Activated naive CD4-positive, alpha-beta T cell treated with anti-CD3 and anti-CD28 coated beads, Interleukin-2, amount 50 U/mL, for 16 hours (primary cell): ENCODE data around the gene CTSZ.
"Not testable (repeated sequence)": the region's sequence is repeated elsewhere in the genome, so short reads cannot be mapped to it uniquely, and the experiment has no call there.

Experiments used
- DNase-seq: peaks from one replicate; pipeline ENCODE4 v3.0.0-alpha.2; 2020

Gene CTSZ

DNA sequence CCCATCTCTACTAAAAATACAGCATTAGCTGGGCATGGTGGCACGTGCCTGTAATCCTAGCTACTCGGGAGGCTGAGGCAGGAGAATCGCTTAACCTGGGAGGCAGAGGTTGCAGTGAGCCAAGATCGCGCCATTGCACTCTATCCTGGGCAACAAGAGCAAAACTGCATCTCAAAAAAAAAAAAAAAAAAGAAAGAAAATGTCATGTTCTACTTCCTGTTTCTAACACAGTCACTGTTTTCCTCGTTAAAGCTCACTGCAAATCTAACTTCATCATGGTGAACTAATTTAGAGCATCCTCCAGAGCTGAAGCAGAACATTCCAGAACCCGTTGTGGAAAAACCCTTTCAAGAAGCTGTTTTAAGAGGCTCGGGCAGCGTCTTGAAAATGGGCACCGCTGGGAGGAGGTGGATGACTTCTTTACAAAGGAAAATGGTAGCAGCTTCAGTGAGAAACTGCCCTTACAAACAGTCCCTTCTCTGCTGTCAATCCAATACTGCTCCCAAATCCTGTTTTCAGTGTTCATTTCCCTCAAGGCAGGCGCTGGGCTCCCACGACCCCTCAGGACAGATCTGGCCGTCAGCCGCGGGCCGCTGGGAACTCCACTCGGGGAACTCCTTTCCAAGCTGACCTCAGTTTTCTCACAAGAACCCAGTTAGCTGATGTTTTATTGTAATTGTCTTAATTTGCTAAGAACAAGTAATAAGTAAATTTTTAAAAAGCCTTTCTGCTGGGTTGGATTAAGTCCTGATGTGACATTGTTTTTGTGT, 12.5 kb downstream of the CTSZ start:
- DNase-seq: no peak

DNA sequence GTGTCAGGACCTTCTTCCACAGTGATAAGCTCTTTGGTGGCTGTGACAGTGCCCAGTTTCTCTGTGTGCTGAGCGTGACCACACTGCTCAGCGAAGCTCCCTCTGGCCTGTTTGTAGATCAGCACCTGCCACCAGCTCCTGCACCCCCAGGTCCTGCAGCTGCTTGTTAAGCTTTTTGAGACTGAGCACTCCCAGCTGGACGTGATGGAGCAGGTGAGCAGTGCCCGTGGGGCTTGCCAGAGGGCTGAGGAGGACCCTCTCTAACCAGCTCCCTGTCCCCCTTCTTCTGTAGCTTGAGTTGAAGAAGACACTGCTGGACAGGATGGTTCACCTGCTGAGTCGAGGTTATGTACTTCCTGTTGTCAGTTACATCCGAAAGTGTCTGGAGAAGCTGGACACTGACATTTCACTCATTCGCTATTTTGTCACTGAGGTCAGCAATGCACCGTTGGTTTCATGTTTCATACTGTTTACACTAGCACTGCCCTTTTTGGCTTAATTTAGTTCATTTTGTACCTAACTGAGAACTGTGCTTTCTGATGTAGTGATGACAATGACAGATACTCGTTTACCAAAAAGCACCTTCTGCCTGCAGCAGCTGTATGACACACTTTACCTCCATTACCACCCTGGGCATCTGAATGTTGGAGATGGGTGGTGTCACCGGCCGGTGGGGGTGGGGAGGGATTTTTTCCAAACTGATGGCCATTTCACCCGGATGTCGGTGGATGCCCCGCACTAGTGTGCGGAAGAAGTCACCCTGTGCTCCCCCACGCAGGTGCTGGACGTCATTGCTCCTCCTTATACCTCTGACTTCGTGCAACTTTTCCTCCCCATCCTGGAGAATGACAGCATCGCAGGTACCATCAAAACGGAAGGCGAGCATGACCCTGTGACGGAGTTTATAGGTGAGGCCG, 13.5 kb downstream of the CTSZ start:
- DNase-seq: no peak

DNA sequence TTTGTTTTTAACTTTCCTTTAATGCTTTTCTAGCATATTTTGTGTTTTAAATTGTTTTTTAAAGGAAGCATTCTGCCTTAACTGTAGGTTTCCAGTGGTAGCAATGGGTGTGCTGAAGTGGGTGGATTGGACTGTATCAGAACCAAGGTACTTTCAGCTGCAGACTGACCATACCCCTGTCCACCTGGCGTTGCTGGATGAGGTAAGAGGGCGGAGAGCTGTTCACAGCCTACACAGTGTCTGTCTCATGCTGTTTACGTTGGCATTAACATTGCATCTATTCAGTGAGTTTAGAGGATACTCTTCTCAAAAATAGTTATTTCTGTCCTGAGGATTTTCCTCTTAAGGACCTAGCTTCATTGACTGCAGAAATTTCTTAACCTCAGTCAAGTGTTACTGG, 14.1 kb downstream of the CTSZ start:
- DNase-seq: no peak

DNA sequence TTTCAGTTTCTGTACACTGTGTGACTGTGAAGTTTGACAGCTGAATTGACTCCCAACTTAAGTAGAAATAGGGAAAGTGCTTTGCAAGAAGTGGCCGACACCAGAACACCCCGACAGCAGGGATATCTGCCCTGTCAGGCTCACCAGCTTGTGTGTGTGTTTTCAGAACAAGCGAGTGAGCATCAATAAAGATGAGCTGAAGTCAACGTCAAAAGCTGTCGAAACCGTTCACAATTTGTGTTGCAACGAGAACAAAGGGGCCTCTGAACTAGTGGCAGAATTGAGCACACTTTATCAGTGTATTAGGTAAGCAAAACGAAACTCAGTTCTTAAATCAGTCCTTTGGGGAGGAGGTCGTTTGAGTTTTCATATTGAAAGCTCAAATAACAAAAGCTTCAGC, 15.3 kb downstream of the CTSZ start:
- no peak for DNase-seq

DNA sequence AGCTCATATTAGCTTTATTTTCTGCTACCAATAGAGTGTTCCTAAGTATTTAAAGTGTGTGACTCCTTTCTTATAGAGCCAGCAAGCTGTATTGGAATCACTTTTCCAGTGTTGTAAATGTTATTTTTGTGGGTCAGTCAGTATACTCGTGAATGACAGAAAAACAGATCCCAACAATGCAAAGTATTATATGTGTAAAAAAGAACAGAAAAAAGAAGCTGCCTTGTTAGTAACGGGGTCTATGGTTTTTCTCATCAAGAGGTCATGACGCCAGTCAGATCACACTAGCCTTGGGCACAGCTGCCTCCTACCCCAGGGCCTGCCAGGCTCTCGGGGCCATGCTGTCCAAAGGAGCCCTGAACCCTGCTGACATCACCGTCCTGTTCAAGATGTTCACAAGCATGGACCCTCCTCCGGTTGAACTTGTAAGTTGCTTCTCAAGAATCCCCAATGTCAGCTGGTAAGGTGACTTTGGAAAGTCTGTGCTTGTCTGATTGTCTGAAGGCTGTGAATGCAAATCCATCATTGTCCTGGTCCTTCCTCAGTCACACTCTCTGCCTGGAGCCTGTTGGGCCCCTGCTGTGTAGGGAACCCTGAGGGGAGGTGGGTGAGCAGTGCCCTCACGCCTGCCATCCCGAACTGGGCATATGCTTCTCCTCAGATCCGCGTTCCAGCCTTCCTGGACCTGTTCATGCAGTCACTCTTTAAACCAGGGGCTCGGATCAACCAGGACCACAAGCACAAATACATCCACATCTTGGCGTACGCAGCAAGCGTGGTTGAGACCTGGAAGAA, 16.2 kb downstream of the CTSZ start:
- DNase-seq: no peak

DNA sequence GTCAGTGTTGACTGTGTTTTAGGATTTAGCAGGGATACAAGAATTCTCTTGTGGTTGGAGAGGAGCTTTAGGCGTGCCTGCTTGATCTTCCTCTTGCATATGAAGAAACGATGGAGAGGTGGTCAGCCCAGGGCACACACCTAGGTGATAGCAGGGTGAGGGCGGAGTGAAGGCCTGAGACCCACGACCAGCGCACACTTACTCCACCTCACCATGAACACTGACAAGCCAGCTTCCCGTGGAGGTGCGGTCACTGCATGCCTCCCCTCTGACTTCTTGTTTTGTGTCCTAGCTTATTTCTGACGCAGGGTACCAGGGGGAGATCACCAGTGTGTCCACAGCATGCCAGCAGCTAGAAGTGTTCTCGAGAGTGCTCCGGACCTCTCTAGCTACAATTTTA, 17.9 kb downstream of the CTSZ start:
- DNase-seq: no peak

DNA sequence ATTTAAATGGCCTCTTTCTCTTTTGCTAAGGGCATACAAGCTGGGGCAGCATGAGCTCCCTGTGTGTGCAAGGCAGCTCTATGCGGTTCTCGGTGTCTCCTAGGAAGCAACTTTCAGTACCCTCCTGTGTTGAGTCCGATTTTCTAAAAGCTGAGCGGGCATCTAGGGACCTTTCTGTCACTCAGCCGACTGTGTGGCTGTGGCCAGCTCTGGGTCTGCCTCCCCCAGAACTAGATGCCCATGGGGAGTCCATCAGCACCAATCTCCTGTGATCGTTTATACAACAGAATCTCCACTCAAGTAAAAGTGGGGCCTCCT, 18.5 kb downstream of the CTSZ start:
- no peak for DNase-seq

DNA sequence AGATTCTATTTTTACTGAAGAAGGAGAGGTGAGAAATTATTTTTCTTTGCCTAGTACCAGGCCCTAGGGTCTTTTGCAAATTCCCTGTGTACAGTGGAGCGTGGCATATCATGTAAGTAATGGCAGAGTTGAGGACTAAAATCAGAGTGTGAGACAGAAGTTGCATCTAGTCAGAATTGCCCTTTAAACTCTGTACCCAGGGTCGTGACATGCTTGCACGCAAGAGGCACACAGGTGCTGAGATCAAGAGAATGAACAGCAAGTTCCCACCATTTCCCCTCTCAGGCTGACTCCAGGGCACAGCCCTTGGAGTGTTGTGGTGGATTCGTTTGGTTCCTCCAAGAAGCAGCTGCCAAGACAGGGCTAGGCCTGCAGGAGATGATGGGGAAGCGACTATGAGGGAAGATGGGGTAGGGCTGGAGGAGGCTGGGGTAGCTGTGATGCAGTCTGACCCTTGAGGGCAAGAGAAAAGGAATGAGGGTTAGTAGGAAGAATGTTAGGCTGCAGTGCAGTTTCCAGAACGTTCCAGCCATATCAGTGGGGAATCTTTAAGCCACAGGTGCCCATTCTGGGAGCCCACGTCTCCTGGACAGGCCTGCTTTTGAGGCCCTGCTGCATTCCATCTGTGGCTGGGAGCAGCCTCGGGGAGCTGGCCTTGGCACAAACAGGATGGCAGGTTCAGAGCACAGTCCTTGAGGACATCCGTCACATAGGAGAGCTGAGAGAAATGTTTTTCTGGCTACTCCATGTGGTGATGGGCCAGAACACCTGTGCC, 19.1 kb downstream of the CTSZ start:
- no peak for DNase-seq

DNA sequence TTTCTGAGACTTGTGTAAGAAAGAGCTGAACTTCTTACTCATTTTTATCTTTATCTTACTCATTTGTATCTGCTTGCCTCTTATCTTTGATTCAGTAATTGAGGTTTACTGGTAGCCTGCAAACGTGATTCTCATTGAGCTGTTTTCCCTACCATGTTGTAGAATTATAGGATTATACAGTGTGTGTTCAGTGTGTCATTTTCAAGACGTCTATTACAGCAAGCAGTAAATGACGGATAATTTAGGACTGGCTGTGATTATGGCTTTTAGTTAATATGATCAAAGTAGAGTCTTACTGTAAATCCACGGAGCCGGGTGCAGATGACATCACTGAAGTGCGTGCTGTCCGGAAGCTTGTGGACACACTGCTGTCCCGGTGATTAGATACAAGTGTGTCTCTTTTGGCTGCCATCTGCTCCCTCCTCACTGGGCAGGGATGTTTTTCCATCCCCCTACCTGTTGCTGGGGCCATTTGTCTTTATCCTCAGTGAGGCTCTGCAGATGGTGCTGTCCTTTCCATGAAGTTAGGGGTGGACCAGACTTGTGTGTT, 20.0 kb downstream of the CTSZ start:
- no peak for DNase-seq

DNA sequence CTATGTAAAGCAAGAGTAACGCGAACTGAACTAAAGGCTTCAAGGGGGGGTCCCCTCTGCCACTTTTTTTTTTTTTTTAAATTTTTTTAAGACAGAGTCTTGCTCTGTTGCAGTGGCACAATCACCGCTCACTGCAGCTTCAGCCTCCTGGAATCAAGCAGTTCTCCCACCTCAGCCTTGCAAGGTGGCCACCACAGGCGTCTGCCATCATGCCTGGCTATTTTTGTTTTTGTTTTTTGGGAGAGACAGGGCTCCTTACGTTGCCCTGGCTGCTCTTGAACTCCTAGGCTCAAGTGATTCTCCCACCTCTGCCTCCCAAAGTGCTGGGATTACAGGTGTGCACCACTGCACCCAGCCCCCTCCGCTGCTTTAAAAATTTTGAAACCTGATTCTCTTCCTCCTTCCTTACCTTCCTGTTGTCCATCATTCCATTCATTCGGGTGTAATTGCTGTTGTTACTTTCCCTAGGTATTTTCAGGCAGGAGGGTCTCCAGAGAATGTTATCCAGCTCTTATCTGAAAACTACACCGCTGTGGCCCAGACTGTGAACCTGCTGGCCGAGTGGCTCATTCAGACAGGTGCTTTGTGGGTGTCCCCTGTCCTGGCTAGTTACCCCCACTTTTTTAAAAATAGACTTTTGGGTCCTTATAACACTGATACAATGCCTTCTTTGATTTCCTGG, 20.6 kb downstream of the CTSZ start:
- DNase-seq: no peak

DNA sequence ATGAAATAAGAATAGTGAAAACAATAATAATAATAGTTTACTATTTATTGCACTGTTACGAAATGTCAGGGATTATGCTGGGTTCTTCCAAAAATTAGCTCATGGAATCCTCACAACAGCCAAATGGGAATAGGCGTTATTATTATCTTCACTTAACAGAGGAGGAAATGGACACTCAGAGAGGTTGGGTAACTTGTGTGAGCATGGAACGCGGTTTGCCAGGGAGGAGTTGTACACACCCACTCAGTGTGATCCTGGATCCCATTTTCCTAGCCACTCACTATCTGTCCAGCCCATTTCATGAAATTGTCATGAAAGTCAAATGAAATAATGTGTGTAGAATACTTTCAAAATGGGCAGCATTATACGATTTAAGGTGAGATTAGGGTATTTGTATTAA, 21.4 kb downstream of the CTSZ start:
- DNase-seq: no peak

DNA sequence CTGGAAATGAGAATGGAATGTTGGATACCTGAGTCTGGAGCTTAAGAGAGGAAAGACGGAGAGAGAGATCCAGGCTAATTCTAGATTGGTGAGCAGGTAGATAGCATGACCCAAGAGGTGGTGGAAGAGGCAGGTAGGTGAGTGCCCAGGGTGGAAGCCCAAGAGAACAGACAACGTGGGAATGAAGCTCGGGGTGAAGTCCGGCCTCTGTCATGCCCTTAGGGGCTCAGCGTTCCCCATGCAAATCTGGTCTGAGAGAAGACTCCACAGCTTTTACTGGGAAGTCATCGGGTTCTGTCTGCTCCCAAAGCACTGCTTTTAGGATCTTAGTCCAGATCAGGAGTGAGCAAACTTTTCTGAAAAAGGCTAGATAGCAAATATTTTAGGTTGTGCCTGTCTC, 22.4 kb downstream of the CTSZ start:
- no peak for DNase-seq

DNA sequence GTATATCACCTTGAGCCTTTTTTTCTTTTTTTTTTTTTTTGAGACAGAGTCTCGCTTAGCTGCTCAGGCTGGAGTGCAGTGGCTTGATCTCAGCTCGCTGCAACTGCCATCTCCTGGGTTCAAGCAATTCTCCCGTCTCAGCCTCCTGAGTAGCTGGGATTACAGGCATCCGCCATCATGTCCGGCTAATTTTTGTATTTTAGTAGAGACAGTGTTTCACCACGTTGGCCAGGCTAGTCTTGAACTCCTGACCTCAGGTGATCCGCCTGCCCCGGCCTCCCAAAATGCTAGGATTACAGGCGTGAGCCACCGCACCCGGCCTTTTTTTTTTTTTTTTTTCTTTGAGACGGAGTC, 24.0 kb downstream of the CTSZ start:
- DNase-seq: not testable (repeated sequence)

DNA sequence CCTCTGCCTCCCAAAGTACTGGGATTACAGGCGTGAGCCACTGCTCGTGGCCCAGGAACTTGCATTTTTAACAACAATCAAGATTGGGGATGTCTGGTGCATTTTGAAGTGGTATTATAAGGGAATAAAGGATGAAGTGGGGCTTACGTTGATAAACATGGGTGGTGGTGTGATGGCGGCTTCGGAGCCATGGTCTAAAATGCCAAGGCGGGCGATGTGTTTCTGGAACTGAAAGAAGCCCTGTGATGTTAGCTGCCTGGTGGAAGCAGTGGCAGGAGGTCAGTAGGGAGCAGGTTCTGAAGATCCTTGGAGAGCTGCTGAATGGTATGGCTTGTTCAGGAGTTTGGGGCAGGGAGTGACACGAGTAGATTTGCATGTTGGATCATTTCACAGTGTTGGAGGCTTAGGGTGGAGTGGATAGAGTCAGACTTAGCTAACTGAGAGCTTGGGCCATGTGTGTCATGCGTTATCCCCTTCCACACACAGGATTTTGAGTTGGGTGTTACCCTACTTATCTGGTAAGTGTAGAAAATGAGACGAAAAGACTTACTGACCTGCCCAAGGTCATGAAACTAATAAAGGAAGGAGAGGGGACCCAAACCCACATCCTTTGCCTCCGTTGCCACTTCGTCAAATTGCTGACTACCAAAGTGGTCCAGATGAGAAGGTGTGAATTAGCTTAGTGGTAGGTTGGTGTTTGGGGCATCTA, 24.5 kb downstream of the CTSZ start:
- DNase-seq: no peak

DNA sequence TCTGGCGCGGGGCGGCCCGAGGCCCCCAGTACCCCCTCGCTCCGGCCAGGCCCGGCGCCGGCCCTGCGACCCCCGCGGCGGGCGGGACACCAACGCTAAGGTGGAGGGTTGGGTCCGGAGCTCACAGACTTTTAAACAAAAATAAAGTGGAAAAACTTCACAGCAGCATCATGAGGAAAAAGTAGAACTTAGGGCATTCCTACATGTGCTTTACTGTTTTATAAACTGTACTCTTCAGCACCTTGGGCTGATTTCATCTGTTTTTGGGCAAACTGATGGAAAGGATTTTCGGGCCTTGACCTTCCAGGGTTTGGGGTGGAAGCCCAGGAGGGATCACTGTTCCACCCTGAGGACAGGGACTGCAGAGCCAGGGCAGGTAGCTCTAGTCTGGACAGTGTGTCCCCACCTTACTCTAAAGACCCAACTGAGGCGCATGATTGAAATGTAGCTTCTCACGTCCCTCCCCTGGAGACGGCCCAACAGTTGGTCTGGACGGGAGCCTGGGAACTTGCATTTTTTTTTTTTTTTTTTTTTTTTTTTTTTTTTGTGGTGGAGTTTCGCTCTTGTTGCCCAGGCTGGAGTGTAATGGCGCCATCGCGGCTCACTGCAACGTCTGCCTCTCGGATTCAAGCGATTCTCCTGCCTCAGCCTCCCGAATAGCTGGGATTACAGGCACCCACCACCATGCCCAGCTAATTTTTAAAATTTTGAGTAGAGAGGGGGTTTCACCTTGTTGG, 25.3 kb downstream of the CTSZ start:
- no peak for DNase-seq

DNA sequence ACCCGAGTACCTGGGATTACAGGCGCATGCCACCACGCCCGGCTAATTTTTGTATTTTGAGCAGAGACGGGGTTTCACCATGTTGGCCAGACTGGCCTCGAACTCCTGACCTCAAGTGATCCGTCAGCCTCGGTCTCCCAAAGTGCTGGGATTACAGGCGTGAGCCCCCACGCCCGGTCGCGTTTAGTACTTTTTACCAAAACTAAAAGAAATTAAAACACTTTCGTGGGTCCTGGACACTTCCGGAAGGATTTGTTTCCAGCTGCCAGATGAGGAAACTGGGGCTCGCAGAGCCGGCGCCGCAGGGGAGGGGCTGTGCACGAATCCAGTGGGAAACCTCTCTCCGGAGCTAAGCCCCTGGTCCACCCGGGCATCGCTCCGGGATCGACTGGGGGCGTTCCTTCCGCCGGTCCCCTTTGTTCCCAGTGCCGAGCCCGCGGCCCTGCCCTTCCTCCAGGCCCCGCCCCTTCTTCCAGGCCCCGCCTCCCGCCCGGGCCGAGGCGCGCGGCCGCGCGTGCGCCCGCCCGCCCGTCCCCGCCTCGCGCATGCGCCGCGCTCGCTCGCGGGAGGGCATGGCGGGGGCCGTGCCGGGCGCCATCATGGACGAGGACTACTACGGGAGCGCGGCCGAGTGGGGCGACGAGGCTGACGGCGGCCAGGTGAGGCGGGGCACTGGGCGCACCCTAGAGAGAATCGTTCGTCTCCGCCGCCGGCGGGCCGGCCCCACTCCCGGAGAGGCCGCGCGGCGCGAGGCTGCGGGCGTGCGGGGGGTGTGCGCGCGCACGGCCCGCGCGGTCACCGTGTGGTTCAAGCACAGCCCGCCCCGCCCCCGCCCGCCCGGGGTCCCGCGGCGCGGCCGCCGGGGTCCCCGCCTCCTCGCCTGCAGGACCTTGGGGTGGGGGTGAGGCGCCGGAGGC, 26.1 kb downstream of the CTSZ start, which contains the start of gene NELFCD:
NELFCD (plus strand) TSS at position 546 of the 917 bp plus-strand sequence; CDS start at position 600, 54 bp downstream.
- peak; percentile 89 for DNase-seq

DNA sequence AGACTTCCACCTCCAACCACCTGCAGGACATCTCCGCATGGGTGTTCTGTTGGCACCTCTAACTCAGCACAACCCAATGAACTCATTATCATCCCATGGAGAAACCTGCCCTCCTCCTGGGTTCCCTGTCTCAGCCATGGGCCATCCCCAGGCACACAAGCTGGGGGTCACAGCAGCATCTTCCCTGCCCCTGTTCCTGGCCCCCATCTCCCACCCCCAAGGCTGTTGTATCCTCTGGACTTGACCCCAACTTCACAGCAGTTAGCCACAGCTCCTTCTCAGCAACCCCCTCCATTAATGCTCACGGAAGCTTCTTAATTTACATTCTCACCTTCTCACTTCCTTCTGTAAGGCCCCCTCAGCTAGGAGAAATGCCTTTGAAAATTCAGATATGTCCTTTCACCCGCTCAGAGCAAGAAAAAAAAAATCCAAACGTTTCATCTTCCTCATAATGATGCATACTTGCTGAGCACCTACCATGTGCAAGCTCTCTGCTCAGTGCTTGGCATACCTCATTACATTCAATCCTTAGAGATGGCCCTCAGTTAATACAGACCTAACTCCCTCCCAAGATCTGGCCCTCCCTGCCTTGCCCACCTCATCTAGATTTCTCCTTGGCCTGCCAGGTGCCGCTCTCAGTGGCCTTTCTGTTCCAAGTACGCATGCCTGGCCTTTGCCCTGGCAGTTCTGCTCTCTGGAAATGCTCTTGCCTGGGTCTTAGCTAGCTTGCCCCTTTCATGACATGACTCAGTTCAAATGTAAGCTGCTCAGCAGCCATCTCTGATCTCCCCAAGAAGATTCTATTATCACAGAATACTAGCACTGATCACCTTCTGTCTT, 28.5 kb downstream of the CTSZ start:
- DNase-seq: no peak

DNA sequence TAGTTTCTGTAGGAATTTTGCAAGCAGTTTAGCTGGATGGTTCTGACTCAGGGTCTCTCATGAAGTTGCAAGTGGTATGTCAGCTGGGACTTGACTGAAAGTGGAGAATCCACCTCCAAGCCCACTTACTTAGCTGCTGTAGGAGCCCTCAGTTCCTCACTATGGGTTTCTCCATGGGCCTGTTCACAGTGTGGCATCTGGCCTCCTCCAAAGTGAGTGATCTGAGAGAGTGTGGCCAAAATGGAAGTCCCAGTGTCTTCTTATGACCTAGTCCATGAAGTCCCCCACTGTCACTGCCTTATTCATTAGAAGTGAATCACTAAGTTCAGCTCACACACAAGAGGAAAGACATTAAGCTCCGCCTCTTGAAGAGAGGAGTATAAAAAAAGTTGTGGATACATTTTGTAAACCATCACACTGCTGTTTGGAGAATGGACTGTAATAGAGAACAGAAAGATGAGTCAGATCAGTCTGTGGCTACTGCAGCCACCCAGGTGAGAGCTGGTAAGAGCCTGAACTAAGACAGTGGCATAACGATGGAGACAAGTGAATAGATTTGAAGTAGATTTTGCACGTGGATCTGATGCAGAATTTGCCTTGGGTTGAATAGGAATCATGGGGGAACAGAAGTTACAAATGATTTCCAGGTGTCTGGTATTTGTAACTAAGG, 30.9 kb downstream of the CTSZ start:
- no peak for DNase-seq
